Fibroblast of skin of abdomen (primary cell): ENCODE measurements around the gene FAM78A.
"Not testable (repeated sequence)": the region's sequence is repeated elsewhere in the genome, so short reads cannot be mapped to it uniquely, and the experiment has no call there.

Source experiments
- DNase-seq: peaks from one replicate; pipeline ENCODE4 v3.0.0-alpha.2; 2013

The FAM78A gene

DNA sequence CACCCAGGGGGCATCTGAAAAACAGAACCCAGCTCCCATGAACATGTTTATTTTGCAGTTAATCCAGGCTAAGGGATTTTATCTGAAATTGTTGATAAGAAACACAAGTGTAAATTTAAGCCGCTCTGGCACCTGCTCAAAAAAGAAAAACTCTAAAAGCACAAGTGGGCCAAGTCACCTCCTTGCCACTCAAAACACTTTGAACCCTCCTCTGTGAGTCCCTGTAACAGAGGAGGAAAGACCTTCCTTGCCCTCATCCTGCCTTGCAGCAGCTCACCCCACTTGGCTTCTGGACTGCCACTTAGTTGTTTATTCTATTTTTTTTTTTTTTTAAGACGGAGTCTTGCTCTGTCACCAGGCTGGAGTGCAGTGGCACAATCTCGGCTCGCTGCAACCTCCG is 39.5 kb downstream of the FAM78A start:
- DNase-seq, result no peak

DNA sequence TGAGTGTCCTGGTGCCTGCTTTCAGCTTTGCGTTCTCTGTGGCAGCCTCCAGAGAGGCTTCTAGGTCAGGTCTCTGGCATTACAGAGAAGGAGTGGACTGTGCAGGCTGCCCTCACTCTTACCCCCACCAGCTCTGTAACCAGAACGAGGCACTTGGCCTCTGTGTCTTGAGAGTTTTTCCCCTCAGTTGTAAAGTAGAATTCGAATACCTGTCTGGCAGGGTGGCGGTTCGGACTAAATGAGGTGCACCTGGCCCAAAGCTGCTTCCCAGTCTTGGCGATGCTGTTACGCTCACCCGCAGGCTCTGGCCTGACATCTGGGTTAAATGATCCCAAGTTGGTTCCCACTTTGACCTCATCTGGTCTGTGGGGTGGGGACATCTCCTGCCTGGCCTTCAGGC is 40.1 kb downstream of the FAM78A start:
- no peak for DNase-seq

DNA sequence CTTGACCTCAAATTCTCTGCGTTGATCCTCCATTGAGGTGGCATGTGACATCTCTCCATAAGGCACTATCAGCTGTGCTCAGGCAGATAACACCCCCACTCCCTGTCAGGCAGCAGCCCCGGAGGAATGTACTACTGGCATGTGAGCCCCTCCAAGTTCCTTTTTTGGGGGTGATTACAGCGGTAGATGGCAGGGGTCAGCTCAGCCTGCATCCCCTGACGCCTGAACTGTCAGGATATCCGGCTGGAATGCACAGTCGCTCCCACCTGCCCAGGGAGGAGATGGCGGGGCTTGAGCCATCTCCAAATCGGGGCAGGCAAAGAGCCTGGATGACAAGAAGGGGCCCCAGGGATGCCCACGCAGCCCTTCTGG is 40.8 kb downstream of the FAM78A start:
- DNase-seq, result no peak

DNA sequence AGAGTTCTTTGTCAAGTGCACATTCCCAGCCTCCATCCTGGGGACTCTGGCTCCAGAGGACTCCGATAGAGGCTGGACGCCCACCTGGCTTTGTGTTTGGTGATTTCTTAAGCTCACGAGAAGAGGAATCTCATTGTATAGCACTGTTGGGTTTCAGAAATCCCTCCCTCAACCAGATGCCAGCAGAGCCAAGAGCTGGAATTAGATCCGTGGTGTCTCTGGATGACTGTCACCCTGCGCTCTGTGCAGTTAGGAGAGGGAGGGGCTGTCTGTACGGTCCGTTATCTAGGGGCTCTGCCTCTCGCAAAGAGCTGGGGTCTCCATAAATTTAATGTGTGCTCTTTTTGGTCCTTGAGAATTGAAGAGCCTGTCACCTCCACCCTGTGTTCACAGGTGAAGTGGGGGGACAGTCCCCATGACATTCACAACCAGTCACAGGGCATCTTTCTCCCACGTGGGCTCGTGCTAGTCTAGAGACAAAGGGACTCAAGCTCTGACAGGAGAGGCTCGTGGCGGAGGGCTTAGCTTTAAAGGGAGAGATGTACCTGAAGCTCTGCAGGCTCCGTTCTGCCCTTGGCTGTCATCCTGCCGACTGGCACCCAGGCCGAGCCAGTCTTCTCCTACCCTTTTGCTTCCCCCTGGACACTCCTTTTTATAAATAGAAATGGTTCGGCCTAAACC is 41.4 kb downstream of the FAM78A start:
- DNase-seq, result no peak

DNA sequence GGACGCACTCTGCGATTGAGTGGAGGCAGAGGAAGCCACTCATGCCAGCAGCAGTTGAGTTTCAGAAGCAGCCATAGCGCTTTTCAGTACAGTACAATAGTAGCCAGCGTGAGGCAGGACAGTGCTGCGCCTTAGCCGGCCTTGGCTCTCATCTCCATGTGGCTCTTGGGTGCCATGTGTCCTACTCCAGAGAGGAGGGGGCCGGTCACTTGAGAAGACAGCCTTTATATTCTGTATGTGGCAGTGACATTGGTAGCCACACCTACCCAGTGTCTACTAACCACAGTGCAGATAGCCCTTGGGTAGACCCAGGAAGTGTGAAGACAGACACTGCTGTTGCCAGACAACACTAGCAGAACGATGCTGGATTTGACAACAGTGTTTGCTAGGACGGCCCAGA is 42.3 kb downstream of the FAM78A start:
- DNase-seq, result no peak

DNA sequence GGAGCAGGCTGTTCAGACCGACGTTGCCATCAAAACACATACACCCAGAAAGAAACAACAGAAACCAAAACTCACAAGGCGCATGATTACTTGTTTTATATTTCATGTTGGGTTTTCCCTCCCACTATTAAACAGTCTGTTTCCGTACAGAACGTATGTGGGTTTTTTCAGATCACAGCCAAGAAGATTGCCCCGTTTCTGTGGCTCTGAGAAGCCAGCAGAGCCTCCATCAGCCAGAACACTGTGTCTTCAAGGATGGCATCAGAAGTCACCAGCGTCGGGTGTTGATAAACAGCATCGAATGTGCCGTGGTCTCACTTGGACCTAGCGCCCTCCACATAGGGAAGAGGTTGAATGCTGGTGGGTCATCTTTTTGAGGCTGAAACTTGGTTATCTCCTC is 42.8 kb downstream of the FAM78A start:
- DNase-seq, result no peak

DNA sequence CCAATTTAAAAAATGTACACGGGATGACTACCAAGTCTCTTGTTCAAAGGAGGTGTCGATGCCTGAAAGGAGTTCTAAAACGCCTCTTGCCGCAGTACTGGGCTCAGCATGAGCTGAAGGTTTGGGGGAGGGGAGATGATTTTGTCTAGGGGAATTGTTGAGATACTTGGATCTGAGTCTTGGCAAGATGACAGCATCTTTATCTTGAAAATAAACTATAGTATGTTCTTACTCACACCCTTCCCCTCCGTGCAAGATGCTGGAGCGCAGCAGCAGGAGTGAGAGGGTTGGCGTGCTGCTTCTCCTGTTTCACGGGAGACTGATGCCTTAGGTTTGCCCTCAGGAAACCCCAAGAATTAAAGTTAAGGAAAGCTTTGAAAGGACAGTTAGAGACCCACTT is 47.3 kb downstream of the FAM78A start:
- peak; percentile 62 for DNase-seq

DNA sequence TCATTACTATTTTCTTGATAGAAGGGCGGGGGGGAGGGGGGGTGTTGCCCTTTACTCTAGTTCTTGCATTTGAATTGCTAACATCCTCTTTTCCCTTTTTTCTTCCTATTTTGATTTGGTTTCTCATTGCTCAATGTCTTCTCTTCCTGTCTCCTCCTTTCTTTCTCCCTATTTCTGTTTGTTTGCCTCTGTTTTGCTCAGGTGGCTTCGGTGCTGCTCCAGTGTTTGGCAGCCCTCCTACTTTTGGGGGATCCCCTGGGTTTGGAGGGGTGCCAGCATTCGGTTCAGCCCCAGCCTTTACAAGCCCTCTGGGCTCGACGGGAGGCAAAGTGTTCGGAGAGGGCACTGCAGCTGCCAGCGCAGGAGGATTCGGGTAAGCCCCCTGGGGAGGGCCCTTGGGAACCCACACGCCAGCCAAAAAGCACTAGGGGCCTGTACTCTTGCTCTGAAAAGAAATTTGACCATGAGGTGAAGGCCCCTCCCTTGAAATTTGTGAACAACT is 48.3 kb downstream of the FAM78A start:
- no peak for DNase-seq

DNA sequence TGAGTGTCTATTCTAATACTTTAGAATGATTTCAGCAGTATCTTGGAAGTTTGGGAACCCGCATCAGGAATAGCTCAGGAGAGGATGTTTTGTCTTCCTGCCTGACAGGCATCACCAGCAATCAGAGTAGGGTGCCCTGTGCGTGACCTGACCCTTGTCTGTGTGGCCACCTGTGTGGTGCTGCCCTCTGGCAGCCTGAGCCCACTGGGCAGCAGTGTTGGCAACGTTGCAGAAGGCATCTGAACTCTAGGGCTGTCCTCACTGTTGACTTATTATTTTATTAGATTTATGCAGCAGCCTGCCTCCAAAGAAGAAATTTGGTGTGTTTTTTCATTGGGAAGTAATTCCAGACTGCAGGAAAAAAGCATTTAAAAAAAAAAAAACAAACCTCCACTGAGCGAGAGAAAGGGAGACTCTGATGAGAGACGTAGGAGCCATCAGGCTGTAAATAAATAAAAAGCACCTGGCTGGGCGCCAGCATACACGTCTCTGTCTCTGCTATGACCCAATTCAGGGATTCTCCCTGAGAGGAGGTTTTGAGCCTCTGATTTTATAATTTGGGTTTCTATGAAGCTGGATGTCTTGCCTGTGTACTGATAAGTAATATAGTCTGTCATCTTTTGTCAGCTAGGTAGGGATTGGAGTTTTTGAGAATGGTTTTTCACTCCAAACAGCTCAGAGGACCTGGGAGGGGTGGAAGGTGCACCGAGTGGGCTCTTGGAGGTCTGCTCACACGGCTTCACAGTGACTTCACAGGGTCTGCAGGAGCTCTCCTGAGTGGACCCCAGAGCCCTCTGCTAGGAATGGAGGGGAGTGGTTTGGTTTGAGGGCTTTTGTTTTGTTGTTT is 49.0 kb downstream of the FAM78A start:
- DNase-seq, result no peak

DNA sequence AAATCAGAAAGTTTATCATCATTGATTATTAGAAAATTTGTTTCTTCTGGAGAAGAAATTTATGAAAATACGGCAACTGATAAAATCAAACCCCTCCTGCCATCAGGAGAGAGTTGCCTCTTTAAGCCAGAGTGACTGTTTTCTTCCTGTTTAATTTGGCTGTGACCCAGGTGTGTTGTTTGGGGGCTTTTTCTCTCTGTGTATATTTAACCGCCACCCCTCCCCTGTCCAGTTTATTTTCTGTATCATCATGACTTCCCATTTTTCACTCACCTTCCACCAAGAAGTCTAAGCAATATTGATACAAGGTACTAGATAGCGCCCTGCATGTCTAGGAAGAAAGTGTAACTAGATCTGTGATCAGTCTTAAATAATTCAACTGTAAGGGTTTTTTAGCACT is 50.1 kb downstream of the FAM78A start:
- DNase-seq, result no peak

DNA sequence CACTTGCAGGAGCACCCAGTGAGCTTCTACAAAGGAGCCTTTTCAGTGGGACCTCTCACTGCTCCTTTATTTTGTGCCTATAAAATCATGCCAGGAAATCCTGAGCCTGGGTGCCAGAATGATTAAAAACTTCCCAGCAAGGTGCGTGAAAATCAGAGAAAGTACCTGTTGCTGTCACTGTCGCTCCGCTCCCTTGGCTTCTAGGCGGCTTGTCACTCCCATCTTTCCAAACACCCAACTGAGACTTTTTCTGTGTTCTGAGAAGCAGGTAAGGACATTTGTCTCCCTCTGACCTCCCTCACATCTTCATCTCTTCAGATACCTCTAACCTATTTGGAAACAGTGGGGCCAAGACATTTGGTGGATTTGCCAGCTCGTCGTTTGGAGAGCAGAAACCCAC is 53.9 kb downstream of the FAM78A start:
- DNase-seq, result no peak

DNA sequence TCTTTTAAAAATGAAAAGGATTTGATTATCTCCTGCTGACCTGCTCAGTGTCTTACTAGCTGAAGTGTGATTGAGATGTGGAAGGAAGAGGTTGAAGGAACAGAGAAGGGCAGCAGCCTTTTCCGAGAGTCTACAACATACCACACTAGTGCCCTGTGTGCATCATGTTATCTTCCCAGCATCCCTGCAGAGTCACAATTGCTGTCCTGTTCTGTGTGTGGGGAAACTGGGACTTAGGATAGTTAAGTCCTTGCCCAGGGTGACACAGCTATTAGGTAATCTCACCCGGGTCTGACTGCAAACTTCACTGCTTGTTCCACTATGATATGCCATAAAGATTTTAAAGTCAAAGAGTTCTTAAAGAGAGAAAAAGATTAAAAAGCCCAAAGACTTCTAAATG is 55.8 kb downstream of the FAM78A start:
- no peak for DNase-seq

DNA sequence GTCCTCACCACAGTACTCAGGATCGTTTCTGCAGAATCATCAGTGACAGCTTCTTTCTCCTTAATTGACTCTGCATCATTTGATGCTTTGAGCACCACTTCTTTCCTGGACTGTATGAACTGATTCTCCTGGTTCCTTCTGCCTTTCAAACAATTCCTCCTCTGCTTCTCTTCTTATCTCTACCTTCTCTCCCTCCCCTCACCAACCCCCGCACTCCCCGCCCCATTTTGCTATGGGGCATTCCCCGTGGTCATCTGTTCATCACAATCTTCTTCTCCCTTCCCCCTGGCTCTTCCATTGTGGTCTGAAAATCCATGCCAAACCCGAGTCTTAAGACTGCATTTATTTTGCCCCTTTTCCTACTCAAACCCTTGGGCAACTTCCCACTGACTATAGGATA is 57.9 kb downstream of the FAM78A start:
- DNase-seq, result no peak

DNA sequence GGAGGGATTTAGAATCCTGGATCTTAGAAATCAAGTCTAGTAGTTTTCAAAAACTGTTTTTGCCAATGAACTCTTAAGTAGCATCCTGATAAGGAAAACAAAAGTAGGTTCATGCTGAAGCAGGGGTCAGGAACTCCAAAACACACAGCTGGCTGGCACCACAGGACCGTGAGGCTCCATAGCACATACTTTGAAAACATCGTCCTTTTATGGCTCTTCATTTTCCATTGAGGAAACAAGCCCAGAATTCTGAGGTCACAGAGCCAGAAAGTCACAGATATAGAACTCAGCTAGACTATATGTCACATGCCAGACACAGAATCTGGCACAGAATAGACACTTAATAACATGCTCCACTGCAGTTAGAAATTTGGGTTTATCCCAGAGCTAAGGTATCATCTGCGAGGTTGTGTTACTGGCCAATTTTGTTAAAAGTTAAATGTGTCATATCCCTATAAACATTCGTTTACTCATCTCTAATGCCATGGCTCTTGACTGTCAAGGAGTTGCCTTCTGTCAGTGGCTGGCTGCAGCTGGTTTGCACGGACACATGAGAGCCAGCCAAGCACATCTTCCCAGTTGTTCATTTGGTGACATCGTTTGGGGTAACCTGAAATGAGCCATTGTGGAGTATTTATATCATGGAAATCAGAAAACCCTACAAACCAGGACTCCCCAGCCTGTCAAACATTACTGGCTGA is 58.8 kb downstream of the FAM78A start:
- DNase-seq, result no peak

DNA sequence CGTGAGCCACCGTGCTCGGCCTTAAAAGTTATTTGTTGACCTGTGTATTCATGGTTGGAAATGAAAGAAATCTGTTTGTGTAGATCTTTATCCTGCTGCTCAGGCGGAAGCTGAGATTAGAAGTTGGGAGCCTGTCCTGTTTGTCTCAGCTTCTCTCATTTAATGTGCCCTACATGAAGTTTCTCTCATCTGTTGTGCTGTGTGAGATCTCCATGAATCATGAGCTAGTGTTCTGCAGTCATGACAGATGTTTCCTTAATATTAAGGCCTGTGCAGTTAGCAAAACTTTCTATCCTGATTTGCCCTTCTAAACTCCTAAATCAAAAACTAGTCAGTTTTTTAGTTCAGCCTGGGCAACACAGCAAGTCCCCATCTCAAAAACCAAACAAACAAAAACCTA is 59.5 kb downstream of the FAM78A start:
- no peak for DNase-seq

DNA sequence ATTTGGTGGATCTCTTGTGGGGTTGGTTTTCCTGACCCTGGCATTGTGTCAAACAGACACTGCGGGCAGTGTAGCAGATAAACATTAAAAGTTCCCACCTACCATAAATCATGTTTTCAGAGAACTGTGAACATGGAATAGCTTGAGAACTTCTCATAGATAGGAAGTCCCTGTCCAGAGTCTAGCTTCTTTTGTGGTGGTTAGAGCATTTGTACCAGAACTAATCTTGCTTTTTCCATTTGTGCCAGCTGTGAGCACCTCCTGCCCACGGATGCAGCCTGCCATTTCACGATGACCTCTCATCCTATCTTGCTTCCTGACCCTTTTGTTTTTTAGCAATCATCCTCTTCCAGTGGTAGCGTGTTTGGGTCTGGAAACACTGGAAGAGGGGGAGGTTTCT is 61.4 kb downstream of the FAM78A start:
- no peak for DNase-seq

DNA sequence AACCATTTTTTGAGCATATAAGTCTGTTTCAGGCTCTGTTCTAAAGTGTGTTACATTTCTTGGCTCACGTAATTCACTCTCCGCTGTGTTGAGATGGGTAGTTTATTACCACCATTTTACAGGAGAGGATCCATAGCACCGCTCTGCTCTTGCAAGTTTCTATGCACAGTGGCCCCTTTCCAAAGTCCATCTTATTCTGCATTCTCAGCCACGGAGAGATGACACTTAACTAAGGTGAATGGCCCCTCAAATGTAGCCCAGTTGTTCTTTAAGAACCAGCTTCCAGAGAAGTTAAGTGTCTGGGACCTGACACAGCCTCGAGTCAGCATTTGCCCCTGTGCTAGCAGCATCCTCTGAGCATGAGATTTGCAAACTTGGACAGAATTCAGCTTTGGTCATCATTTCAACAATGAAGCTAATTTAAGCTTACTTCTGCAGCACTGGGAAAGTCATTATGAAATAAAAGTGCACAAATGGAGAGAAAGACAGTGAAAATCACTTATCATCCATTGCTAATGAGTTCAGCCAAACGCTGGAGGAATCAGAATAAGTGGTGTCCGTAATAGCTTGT is 61.9 kb downstream of the FAM78A start:
- DNase-seq, result peak; percentile 47

DNA sequence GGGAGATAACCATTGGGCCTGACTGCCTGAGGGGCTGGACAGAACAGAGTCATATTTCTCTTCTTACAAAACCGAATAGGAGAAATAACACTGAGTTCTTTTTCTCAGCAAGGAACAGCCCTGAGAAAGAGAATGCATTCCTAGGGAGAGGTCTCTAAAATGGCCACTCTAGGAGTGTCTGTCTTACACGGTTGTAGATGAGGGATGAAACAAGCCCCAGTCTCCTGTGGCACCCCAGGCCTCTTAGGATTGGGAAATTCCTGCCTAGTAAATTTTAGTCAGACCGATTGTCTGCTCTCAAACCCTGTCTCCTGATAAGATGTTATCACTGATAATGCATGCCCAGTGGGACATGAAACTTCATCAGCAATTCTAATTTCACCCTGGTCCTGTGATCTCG is 64.4 kb downstream of the FAM78A start:
- DNase-seq, result not testable (repeated sequence)
